IMR-90 (cell line): Measurements from ENCODE around the gene CARD14. TPM values are rescaled to one million over a fixed set of nuclear protein-coding genes. Genes with fewer than 3 reads are reported as not detected.

ENCODE experiments used
- ATAC-seq: fragments of 200-7000 bp; cut with Tn5 transposase; 2 replicates; pipeline ENCODE4 v1.9.1; 2020; ENCODE audit warnings: low read depth, mild to moderate bottlenecking, moderate library complexity
- BruUV-seq: library from RNA; stranded (reverse); fragments of 400-500 nt; replicated peaks from 2 replicates; lab custom pipeline; 2021; lab: Mats Ljungman, UMichigan
- CTCF ChIA-PET: fragments of 300-600 bp; formaldehyde crosslinking; extraction: SDS; loops from one replicate; lab custom pipeline; 2021; ENCODE audit warnings: antibody characterized with exemption; lab: Yijun Ruan, JAX
- POLR2A ChIA-PET: fragments of 300-600 bp; sonication (Branson Sonifier 250); formaldehyde crosslinking; loops from one replicate; lab custom pipeline; 2022; ENCODE audit warnings: antibody characterized with exemption; ENCODE audit not compliant: unreplicated experiment; lab: Charles Lee
- DNase-seq: peaks from one replicate; pipeline ENCODE4 v3.0.0; 2013
- H2AFZ ChIP-seq: replicated peaks from 2 replicates; pipeline ENCODE3; 2013; ENCODE audit warnings: low read length, mild to moderate bottlenecking; ENCODE audit not compliant: poor library complexity
- H2AK5ac ChIP-seq: 2 replicates; pipeline ENCODE4 v1.6.1; 2013; ENCODE audit warnings: low read depth, low read length, inconsistent platforms
- H2AK9ac ChIP-seq: replicated peaks from 2 replicates; pipeline ENCODE3; 2013; ENCODE audit warnings: mild to moderate bottlenecking, low read depth, low read length, moderate library complexity; ENCODE audit not compliant: poor library complexity
- H2BK120ac ChIP-seq: 2 replicates; pipeline ENCODE4 v1.6.1; 2013; ENCODE audit warnings: low read depth, low read length, inconsistent platforms
- H2BK15ac ChIP-seq: 3 replicates; pipeline ENCODE4 v1.6.1; 2013; ENCODE audit warnings: low read depth, low read length, inconsistent platforms
- H2BK20ac ChIP-seq: 2 replicates; pipeline ENCODE4 v1.6.1; 2013; ENCODE audit warnings: low read depth, mild to moderate bottlenecking, inconsistent platforms, low read length, moderate library complexity
- H2BK5ac ChIP-seq: 2 replicates; pipeline ENCODE4 v1.6.1; 2013; ENCODE audit warnings: mild to moderate bottlenecking, low read depth, low read length, inconsistent platforms; ENCODE audit not compliant: poor library complexity, severe bottlenecking
- H3K14ac ChIP-seq: replicated peaks from 2 replicates; pipeline ENCODE4 v1.6.1; 2013; ENCODE audit warnings: low read depth, low read length, inconsistent platforms
- H3K18ac ChIP-seq: 2 replicates; pipeline ENCODE4 v1.6.1; 2013; ENCODE audit warnings: low read depth, low read length, control low read depth
- H3K23ac ChIP-seq: 2 replicates; pipeline ENCODE4 v1.6.1; 2013; ENCODE audit warnings: low read depth, low read length, inconsistent platforms
- H3K27ac ChIP-seq: 2 replicates; pipeline ENCODE4 v1.5.1; 2013; ENCODE audit warnings: mild to moderate bottlenecking, control low read depth, low read length; ENCODE audit not compliant: insufficient read depth
- H3K27me3 ChIP-seq: 2 replicates; pipeline ENCODE4 v1.6.1; 2013; ENCODE audit warnings: low read length; ENCODE audit not compliant: control insufficient read depth, insufficient read depth
- H3K36me3 ChIP-seq: 2 replicates; pipeline ENCODE4 v1.6.1; 2013; ENCODE audit warnings: low read length, mixed read lengths; ENCODE audit not compliant: control insufficient read depth, insufficient read depth
- H3K4ac ChIP-seq: 2 replicates; pipeline ENCODE4 v1.6.1; 2013; ENCODE audit warnings: low read depth, low read length, inconsistent platforms
- H3K4me1 ChIP-seq: 2 replicates; pipeline ENCODE4 v1.6.1; 2013; ENCODE audit warnings: low read length, mixed read lengths; ENCODE audit not compliant: control insufficient read depth, insufficient read depth
- H3K4me2 ChIP-seq: 2 replicates; pipeline ENCODE4 v1.6.1; 2013; ENCODE audit warnings: low read depth, mild to moderate bottlenecking, control low read depth, low read length, moderate library complexity
- H3K4me3 ChIP-seq: 2 replicates; pipeline ENCODE4 v1.5.1; 2013; ENCODE audit warnings: low read depth, mild to moderate bottlenecking, control low read depth, low read length, moderate library complexity; ENCODE audit not compliant: insufficient read depth
- H3K56ac ChIP-seq: 2 replicates; pipeline ENCODE4 v1.6.1; 2013; ENCODE audit warnings: low read length, inconsistent platforms; ENCODE audit not compliant: insufficient read depth; ENCODE audit errors: extremely low read depth
- H3K79me1 ChIP-seq, 2 experiments: 2 replicates each; pipeline ENCODE4 v1.6.1; 2013; ENCODE audit warnings: low read length in 2 of 2, inconsistent platforms in 1 of 2, low read depth in 1 of 2
- H3K9ac ChIP-seq: 2 replicates; pipeline ENCODE4 v1.6.1; 2013; ENCODE audit warnings: low read depth, low read length, control low read depth
- H3K9me1 ChIP-seq: 2 replicates; pipeline ENCODE4 v1.6.1; 2013; ENCODE audit warnings: low read length, inconsistent platforms; ENCODE audit not compliant: insufficient read depth
- H3K9me3 ChIP-seq: 2 replicates; pipeline ENCODE4 v1.6.1; 2013; ENCODE audit warnings: low read length; ENCODE audit not compliant: control insufficient read depth, insufficient read depth
- H4K20me1 ChIP-seq: 2 replicates; pipeline ENCODE4 v1.6.1; 2013; ENCODE audit warnings: low read length, inconsistent platforms; ENCODE audit not compliant: insufficient read depth
- H4K5ac ChIP-seq: 2 replicates; pipeline ENCODE4 v1.6.1; 2013; ENCODE audit warnings: mild to moderate bottlenecking, low read depth, low read length, control low read depth
- H4K8ac ChIP-seq, 2 experiments: 2 replicates each; pipeline ENCODE4 v1.6.1; 2013; ENCODE audit warnings: low read depth in 2 of 2, low read length in 2 of 2, control low read depth in 1 of 2, inconsistent platforms in 1 of 2
- H4K91ac ChIP-seq: 2 replicates; pipeline ENCODE4 v1.6.1; 2013; ENCODE audit warnings: low read depth, low read length, inconsistent platforms; ENCODE audit not compliant: insufficient read depth
- CEBPB ChIP-seq: IDR thresholded peaks from 2 replicates; pipeline ENCODE4 v1.6.1; 2012; ENCODE audit warnings: low read depth, low read length, improper control_type of control experiment
- CHD1 ChIP-seq: IDR thresholded peaks from 2 replicates; pipeline ENCODE4 v1.6.1; 2012; ENCODE audit warnings: low read depth, low read length, improper control_type of control experiment
- NFE2L2 ChIP-seq: fragments of 150-350 bp; IDR thresholded peaks from 2 replicates; pipeline ENCODE4 v1.6.1; 2016; ENCODE audit warnings: low read depth, mild to moderate bottlenecking, low read length
- POLR2A ChIP-seq: IDR thresholded peaks from 2 replicates; pipeline ENCODE4 v1.6.1; 2012; ENCODE audit warnings: mild to moderate bottlenecking, low read depth, low read length
- RAD21 ChIP-seq: IDR thresholded peaks from 2 replicates; pipeline ENCODE4 v1.6.1; 2012; ENCODE audit warnings: low read length, improper control_type of control experiment
- RCOR1 ChIP-seq: IDR thresholded peaks from 2 replicates; pipeline ENCODE4 v1.6.1; 2012; ENCODE audit warnings: mild to moderate bottlenecking, low read length, improper control_type of control experiment; ENCODE audit not compliant: insufficient replicate concordance
- whole genome bisulfite sequencing, 2 experiments: methylation state at CpG; one replicate each; pipeline versions ENCODE4 v1.1.5 to v1.1.7; 2013; ENCODE audit warnings: missing lambda C conversion rate in 2 of 2; ENCODE audit not compliant: insufficient read length in 1 of 2; ENCODE audit errors: extremely low coverage in 2 of 2; 5-methylcytosine and 5-hydroxymethylcytosine counted together
- dilution Hi-C: fragments of 300-500 bp; cut with HindIII; formaldehyde crosslinking; loops from one replicate; pipeline ENCODE4 v1.14.3; 2018; ENCODE audit warnings: low sequenced_read_pairs; ENCODE audit not compliant: unreplicated experiment
- in situ Hi-C: fragments of 300-500 bp; cut with MboI; formaldehyde crosslinking; loops from 3 replicates; pipeline ENCODE4 v1.14.3; 2019; ENCODE audit warnings: low sequenced_read_pairs, inconsistent platforms, mixed read lengths
- intact Hi-C: fragments of 100-400 bp; cut with micrococcal nuclease; formaldehyde crosslinking; loops from 2 replicates; pipeline ENCODE4 v1.10.0; 2022
- polyA plus RNA-seq, 3 experiments: library from polyadenylated mRNA; depleted of rRNA; stranded (reverse); fragments of >200 nt; gene quantifications; 2 replicates each; pipeline ENCODE4 v1.2.3, GENCODE V29; 2012; ENCODE audit warnings: low replicate concordance in 1 of 3
- total RNA-seq: library from RNA; depleted of rRNA; stranded (reverse); fragments of >200 nt; gene quantifications from 2 replicates; pipeline ENCODE4 v1.2.3, GENCODE V29; 2012

CARD14 gene
- total and polyA plus RNA-seq, 2 of the 4 experiments (the other 2 are of a cell fraction): not detected

GRCh38 chr17:80182118-80182844, 12.5 kb downstream of the CARD14 start:
- ATAC-seq (no peak), DNase-seq (no peak)
- TF ChIP-seq CEBPB: no peak
- no peak for TF ChIP-seq RCOR1
- no peak for TF ChIP-seq POLR2A
- TF ChIP-seq CHD1: no peak
- TF ChIP-seq NFE2L2: no peak
- TF ChIP-seq RAD21: no peak
- POLR2A ChIA-PET: no interaction called here
- H3K27ac ChIP-seq: no peak overlapping the region
- H2BK20ac ChIP-seq: no peak overlapping the region
- no peak overlapping the region for H2AK5ac ChIP-seq
- dilution Hi-C loops (no loop called here), in situ Hi-C loops (no loop called here), intact Hi-C loops (no loop called here)
- H3K14ac ChIP-seq: no peak overlapping the region
- H3K79me1 ChIP-seq: no peaks in the 10 kb centered on the region
- 73% methylated on average over 16 of the region's 30 CpGs; no CpG with 5 or more reads in 1 of the 2 experiments for WGBS, 2 experiments
- peaks cover 26% of the 10 kb centered on the region for H3K27me3 ChIP-seq
- no peak overlapping the region for H3K23ac ChIP-seq
- no peak overlapping the region for H4K5ac ChIP-seq
- peaks cover under 1% of the 10 kb centered on the region; the same call in 1 of the 2 replicates for H3K4me1 ChIP-seq
- H3K4me3 ChIP-seq: no peak overlapping the region
- H3K4ac ChIP-seq: no peak overlapping the region
- H2BK15ac ChIP-seq: no peak overlapping the region
- no TSS peak for BruUV-seq
- CTCF ChIA-PET: interaction anchor here (0.6 kb wide), 1 partner anchor 18 kb away, joined by 3 read pairs; no protein-coding TSS in a partner anchor
- H4K91ac ChIP-seq: no peak overlapping the region
- no peak overlapping the region for H3K56ac ChIP-seq
- no peak overlapping the region for H4K8ac ChIP-seq
- H4K20me1 ChIP-seq: no peaks in the 10 kb centered on the region
- no peaks in the 10 kb centered on the region; the same call in 1 of the 2 replicates for H3K9me1 ChIP-seq
- no peak overlapping the region for H3K9ac ChIP-seq
- H2AFZ ChIP-seq: no peak overlapping the region
- H2AK9ac ChIP-seq: no peak overlapping the region
- no peak overlapping the region for H3K18ac ChIP-seq
- H2BK5ac ChIP-seq: no peak overlapping the region
- H3K4me2 ChIP-seq: no peak overlapping the region
- H3K36me3 ChIP-seq: no peaks in the 10 kb centered on the region
- H3K9me3 ChIP-seq: no peaks in the 10 kb centered on the region
- H2BK120ac ChIP-seq: no peak overlapping the region
